Measurements from ENCODE around the gene HOXB8.

Gene HOXB8

GRCh38 chr17:48637323-48638260, 22.5 kb upstream of the HOXB8 start:
- no peak for DNase-seq (ENCODE audit: low read depth in 2 of 2)

DNA sequence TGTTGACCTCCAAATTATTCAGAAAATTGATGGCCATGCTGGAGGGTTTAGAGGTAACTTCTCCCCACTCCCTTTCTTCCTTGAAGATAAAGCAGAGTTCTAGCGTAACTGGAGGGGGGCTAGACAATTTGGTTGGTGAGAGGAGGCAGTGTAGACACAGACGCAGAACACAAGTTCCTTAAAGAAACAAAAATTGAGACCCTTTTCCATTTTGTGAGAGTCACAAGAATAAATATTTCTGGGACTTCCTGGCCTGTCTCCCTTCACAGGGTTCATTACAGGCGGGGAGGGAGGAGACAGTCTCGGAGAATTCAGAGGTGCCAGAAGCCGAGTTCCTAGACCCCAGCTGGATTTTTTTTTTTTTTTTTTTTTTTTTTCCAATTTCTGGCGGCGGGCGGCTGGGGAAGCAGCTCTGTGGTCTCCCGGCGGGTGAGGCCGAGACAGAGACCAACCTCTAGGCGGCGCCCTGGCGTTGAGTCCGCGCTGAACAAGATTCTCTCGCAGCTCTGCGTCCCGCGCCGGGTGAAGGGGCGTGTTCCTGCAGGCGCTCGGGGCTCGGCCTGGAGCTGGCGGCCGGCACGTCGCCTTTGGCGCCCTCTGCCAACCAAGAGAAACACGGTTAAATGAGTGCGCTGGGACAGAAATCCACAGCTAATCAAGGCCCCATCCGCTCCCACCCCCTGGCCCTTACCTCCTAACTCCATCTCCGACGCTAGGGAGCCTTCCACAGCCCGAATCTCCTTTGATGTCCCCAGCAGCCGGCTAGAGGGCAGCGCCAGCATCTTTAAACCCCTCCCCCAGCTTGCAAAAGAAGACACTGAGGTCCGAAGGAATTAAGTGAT, 21.3 kb upstream of the HOXB8 start:
- peak; percentile 44 to 75 for DNase-seq (ENCODE audit: low read depth in 2 of 2)

DNA sequence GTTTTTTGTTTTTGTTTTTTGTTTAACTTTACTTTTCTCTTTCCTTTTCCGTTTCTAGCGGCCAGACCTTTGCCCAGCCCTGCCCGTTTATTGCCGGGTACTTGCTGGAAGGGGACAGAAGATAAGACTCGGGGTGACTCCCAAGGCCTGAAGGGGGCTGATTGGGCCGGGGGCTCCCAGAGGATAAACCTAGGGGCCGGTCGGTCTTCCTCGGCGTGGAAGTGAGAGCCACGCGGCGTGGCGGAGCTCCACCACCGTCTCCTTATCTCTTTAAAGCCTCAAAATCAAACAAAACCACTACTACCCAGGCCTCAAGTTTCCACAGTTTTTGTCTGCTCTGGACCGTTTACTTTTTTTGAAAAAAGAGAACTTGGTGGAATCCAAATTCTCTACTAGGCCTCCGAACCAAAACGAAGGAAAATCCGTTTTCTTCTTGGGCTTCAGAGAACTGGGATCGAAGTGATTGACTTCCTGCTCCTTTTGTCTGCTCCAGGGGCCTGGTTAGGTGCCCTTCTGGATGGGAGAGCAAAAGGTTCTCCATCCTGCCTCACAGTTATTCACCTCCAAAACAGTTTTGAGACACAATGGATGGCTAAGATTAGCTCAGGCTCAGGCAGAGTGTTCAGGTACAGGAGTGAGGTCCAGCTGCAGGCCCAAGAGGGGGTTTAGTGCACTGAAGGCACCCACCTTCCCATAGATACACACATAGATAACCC, 19.6 kb upstream of the HOXB8 start:
- DNase-seq (ENCODE audit: low read depth in 2 of 2) = no peak

GRCh38 chr17:48633266-48633677, 18.2 kb upstream of the HOXB8 start:
- no peak for DNase-seq (ENCODE audit: low read depth in 2 of 2)

- no peak for DNase-seq (ENCODE audit: low read depth in 2 of 2)
Observed at GRCh38 chr17:48632579-48633265, 17.6 kb upstream of the HOXB8 start.

GRCh38 chr17:48631693-48632578, 16.8 kb upstream of the HOXB8 start:
- DNase-seq (ENCODE audit: low read depth in 2 of 2) = no peak

- no peak for DNase-seq (ENCODE audit: low read depth in 2 of 2)
Observed at GRCh38 chr17:48630925-48631692, 16.0 kb upstream of the HOXB8 start.

DNA sequence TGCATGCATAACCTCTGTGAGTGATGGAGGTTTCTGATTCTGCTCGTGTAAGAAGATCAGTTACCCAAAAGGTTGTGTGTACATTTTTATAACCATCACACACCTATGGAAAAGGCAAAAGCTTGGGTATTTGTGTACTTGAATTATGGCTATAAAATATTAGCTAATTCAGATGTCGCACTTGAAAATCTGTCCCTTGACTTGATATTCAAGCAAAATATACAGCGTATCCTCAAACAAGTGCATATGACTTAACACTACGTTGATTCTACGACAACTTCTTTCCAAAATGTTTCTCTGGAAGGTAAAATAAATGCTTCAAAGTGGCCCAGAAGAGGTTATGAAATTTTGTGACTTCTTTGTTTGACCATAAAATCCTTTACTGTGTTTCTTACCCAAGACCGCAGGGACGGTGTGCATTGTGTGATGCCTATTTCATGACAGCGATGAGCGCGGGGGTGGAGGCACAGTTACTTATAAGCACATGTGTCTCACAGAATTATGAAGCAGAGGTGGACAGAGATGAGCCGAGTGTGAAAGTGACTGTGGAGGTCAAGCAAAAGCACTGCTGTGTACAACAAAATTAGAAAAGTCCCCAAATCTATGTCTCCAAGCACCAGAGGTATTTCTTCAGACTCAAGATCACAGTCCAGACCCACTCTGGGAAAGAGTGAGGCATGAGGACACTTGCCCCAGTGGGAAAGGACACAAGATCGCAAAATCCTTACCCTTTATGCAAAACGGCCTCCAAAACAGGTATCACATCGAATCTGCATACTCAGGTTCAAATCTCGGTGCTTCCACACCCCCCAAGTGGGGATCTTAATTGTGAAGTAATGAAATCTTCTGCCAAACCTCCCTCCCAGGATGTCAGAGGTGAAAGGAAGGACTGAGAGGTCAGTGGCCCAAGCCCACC, 15.2 kb upstream of the HOXB8 start:
- DNase-seq (ENCODE audit: low read depth in 2 of 2) = no peak

DNA sequence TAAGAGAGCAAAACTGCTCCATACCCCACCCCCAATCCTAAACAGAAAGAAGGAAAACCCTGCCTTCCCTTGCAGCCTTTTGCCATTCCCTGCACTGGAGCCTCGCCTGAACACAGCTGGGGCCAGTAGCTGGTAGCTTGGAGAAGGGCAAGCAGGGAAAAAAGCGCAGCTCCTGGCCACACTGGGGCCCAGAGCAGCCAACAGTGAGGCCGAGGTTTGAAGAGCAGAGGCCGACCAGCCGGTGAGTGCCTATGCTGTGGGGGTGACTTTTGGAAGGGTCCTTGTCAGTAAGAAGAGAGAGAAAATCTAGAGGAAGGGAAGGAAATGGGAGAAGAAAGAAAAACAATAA, 14.3 kb upstream of the HOXB8 start:
- no peak for DNase-seq (ENCODE audit: low read depth in 2 of 2)

DNA sequence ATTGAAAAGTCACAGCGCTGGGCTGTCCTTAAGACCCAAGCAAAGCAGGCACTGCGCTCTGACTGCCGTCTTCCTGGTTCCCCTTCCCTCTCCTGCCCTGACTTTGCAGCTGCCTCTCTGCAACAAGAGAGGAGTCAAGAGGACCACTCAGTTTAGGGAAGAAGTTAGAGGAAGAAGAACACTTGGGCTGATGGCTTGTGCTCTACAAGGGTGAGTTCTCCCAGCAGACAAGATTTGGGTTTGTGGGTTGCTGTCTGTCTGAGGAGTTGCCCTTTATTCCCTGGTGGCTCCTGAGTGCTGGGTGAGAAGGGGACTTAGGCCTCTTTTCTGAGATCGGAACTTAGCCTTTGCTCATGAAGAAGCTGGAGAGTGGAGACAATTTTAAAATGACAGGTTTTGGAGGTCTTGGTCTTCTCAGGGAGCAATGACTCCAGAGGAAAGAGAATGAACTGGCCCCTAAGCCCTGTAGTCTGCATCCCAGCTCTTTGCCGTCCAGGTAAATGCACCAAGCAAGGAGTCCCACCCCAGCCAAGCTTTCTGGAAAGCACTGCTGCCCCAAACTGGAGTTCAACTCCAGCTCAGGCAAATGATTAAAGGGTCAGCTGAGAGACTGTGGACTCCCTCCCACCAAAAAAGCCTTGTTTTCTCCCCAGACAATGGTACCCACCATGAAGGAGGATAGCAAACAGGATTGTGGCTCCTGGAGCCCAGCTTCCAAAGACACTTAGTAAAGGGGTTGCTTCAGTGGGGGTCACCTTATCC, 13.7 kb upstream of the HOXB8 start:
- DNase-seq (ENCODE audit: low read depth in 2 of 2) = no peak

DNA sequence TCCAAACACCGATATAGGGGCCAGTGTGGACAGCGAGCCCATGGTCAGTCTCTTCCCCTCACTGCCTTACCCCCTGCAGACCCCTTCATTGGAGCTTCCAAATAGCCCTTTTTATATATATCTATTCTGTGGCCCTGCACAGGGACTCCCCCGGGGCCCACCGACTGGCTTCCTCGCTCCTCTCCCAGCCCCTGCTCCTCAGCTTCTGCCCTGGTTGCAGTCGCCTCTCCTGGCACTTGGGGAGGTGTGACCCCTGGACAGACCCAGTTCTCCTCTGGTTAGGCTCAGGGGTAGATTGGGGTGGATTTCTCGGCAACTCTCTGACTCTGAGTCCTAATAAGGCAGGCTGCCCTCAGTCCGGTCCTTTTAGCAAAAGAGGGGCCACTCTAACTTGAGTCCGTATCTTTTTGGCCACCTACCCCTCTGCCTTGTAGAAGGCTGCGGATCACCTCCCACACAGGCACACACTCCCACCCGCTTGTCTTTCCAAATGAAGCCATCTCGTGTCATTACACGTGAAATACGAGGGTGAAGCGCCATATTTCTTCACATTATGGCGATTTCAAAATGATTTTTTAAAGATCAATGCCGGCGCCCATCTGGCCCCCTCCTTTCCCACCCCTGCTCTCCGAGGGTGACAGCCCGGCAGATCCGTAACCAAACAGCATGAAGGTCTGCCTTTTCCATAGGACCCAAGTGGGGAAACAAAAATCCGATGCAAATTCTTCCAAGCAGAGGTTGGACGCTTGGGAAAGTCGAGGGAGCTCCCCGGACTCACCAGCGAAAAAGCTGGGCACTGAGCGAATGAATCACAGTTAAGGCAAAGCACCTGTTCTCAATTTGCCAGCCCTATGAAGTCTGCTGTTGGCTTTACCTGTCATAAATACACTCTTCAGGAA, 12.8 kb upstream of the HOXB8 start:
- DNase-seq (ENCODE audit: low read depth in 2 of 2) = no peak

GRCh38 chr17:48627118-48627597, 12.1 kb upstream of the HOXB8 start:
- no peak for DNase-seq (ENCODE audit: low read depth in 2 of 2)

- DNase-seq (ENCODE audit: low read depth in 2 of 2) = no peak
Observed at GRCh38 chr17:48626245-48627117, 11.4 kb upstream of the HOXB8 start, which contains the start of gene HOXB9. Gene HOXB9, minus strand, starts transcription at chr17:48626358. Its CDS starts 89 bp downstream, at chr17:48626269.

GRCh38 chr17:48625495-48626244, 10.6 kb upstream of the HOXB8 start:
- peak in 1 of 2 experiments; percentile 29 for DNase-seq (ENCODE audit: low read depth in 2 of 2)

Measured in stimulated activated CD4-positive, alpha-beta T cell treated with anti-CD3 and anti-CD28 coated beads, Interleukin-12 subunit alpha, Interleukin-12 subunit beta, amount 100 ng/mL, for 24 hours (primary cell).